ENCODE measurements around the gene ERBIN.

The ERBIN gene

GRCh38 chr5:65893749-65894430 is 32.5 kb upstream of the ERBIN start:
- Histone ChIP-seq H3K9me3 (ENCODE audit: control insufficient read depth in 5 of 5, low read length in 5 of 5) (no peaks in the 10 kb centered on the region), H3K27me3 (ENCODE audit: control insufficient read depth in 5 of 5, insufficient read depth in 4 of 5, low read length in 5 of 5) (no peaks in the 10 kb centered on the region), H3K4me3 (ENCODE audit: low read depth in 1 of 5, low read length in 5 of 5) (no peak overlapping the region), H3K4me1 (ENCODE audit: control insufficient read depth in 5 of 5, insufficient read depth in 5 of 5, low read length in 5 of 5) (no peaks in the 10 kb centered on the region), H3K9ac (ENCODE audit: low read length in 5 of 5) (no peak overlapping the region), H3K27ac (ENCODE audit: low read depth, low read length) (no peak overlapping the region), H3K36me3 (ENCODE audit: control insufficient read depth in 5 of 5, insufficient read depth in 5 of 5, low read length in 5 of 5) (no peaks in the 10 kb centered on the region)

- Histone ChIP-seq H3K9me3 (ENCODE audit: control insufficient read depth in 5 of 5, low read length in 5 of 5) (no peaks in the 10 kb centered on the region), H3K36me3 (ENCODE audit: control insufficient read depth in 5 of 5, insufficient read depth in 5 of 5, low read length in 5 of 5) (no peaks in the 10 kb centered on the region), H3K27ac (ENCODE audit: low read depth, low read length) (no peak overlapping the region), H3K4me1 (ENCODE audit: control insufficient read depth in 5 of 5, insufficient read depth in 5 of 5, low read length in 5 of 5) (no peaks in the 10 kb centered on the region), H3K4me3 (ENCODE audit: low read depth in 1 of 5, low read length in 5 of 5) (no peak overlapping the region), H3K27me3 (ENCODE audit: control insufficient read depth in 5 of 5, insufficient read depth in 4 of 5, low read length in 5 of 5) (no peaks in the 10 kb centered on the region), H3K9ac (ENCODE audit: low read length in 5 of 5) (no peak overlapping the region)
These were observed 30.5 kb upstream of the ERBIN start for GRCh38 chr5:65895891-65896290.

- Histone ChIP-seq H3K4me3 (ENCODE audit: low read depth in 1 of 5, low read length in 5 of 5) (no peak overlapping the region), H3K27ac (ENCODE audit: low read depth, low read length) (no peak overlapping the region)
These were observed 25.6 kb upstream of the ERBIN start for GRCh38 chr5:65900746-65901145.

GRCh38 chr5:65902104-65902503 is 24.3 kb upstream of the ERBIN start:
- no peaks in the 10 kb centered on the region for H3K27me3 ChIP-seq (ENCODE audit: control insufficient read depth in 5 of 5, insufficient read depth in 4 of 5, low read length in 5 of 5)
- no peak overlapping the region for H3K9ac ChIP-seq (ENCODE audit: low read length in 5 of 5)
- H3K4me1 ChIP-seq (ENCODE audit: control insufficient read depth in 5 of 5, insufficient read depth in 5 of 5, low read length in 5 of 5), result no peaks in the 10 kb centered on the region
- H3K36me3 ChIP-seq (ENCODE audit: control insufficient read depth in 5 of 5, insufficient read depth in 5 of 5, low read length in 5 of 5), result no peaks in the 10 kb centered on the region
- no peaks in the 10 kb centered on the region for H3K9me3 ChIP-seq (ENCODE audit: control insufficient read depth in 5 of 5, low read length in 5 of 5)
- no peak overlapping the region for H3K27ac ChIP-seq (ENCODE audit: low read depth, low read length)
- H3K4me3 ChIP-seq (ENCODE audit: low read depth in 1 of 5, low read length in 5 of 5), result no peak overlapping the region

More at GRCh38 chr5:65900746-65901145, 25.6 kb upstream of the ERBIN start:
- Histone ChIP-seq H3K4me1 (ENCODE audit: control insufficient read depth in 5 of 5, insufficient read depth in 5 of 5, low read length in 5 of 5) (no peaks in the 10 kb centered on the region), H3K36me3 (ENCODE audit: control insufficient read depth in 5 of 5, insufficient read depth in 5 of 5, low read length in 5 of 5) (no peaks in the 10 kb centered on the region), H3K27me3 (ENCODE audit: control insufficient read depth in 5 of 5, insufficient read depth in 4 of 5, low read length in 5 of 5) (no peaks in the 10 kb centered on the region), H3K9ac (ENCODE audit: low read length in 5 of 5) (no peak overlapping the region), H3K9me3 (ENCODE audit: control insufficient read depth in 5 of 5, low read length in 5 of 5) (no peaks in the 10 kb centered on the region)

DNA sequence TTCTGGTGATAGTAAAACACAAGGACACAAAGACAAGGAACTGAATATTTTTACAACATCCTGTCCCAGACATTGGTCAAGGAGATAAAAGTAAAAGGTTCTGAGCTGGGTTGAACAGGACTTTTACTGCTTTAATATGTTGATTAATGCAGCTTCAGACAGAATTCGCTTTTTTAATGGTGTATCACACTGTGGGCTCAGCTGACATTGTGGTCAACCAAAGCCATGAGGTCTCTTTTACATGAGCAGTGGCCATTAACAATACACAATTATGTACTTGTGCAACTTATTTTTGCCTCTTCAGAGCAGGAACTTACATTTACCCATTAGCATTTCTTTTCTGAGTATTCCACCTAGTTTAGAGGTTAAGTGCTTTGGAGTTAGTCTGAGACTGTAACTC is 22.8 kb upstream of the ERBIN start:
- no peaks in the 10 kb centered on the region for H3K9me3 ChIP-seq (ENCODE audit: control insufficient read depth in 5 of 5, low read length in 5 of 5)
- no peaks in the 10 kb centered on the region for H3K36me3 ChIP-seq (ENCODE audit: control insufficient read depth in 5 of 5, insufficient read depth in 5 of 5, low read length in 5 of 5)
- no peaks in the 10 kb centered on the region for H3K4me1 ChIP-seq (ENCODE audit: control insufficient read depth in 5 of 5, insufficient read depth in 5 of 5, low read length in 5 of 5)
- H3K27me3 ChIP-seq (ENCODE audit: control insufficient read depth in 5 of 5, insufficient read depth in 4 of 5, low read length in 5 of 5), result no peaks in the 10 kb centered on the region
- H3K9ac ChIP-seq (ENCODE audit: low read length in 5 of 5), result no peak overlapping the region
- H3K27ac ChIP-seq (ENCODE audit: low read depth, low read length), result no peak overlapping the region
- H3K4me3 ChIP-seq (ENCODE audit: low read depth in 1 of 5, low read length in 5 of 5), result no peak overlapping the region

DNA sequence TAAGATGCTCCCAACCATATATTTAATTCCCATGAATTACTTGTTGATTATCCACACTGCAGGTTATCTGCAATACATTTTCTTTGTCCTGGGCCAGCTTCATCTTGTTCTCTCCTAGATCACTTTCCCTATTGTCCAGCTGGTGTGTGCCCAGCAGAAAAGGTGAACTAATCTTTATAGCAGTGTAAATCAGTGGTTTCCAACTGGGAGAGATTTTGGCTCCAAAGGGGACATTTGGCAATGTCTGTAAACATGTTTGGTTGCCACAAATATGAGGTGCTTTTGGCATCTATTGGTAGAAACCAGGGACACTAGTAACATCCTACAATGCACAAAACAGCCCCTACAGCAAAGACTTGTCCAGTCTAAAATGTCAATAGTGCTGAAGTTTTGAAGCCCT is 20.1 kb upstream of the ERBIN start:
- H3K36me3 ChIP-seq (ENCODE audit: control insufficient read depth in 5 of 5, insufficient read depth in 5 of 5, low read length in 5 of 5), result no peaks in the 10 kb centered on the region
- no peaks in the 10 kb centered on the region for H3K4me1 ChIP-seq (ENCODE audit: control insufficient read depth in 5 of 5, insufficient read depth in 5 of 5, low read length in 5 of 5)
- no peak overlapping the region for H3K9ac ChIP-seq (ENCODE audit: low read length in 5 of 5)
- no peaks in the 10 kb centered on the region for H3K27me3 ChIP-seq (ENCODE audit: control insufficient read depth in 5 of 5, insufficient read depth in 4 of 5, low read length in 5 of 5)
- no peaks in the 10 kb centered on the region for H3K9me3 ChIP-seq (ENCODE audit: control insufficient read depth in 5 of 5, low read length in 5 of 5)
- no peak overlapping the region for H3K4me3 ChIP-seq (ENCODE audit: low read depth in 1 of 5, low read length in 5 of 5)
- H3K27ac ChIP-seq (ENCODE audit: low read depth, low read length), result no peak overlapping the region

- no peak overlapping the region for H3K9ac ChIP-seq (ENCODE audit: low read length in 5 of 5)
- no peaks in the 10 kb centered on the region for H3K9me3 ChIP-seq (ENCODE audit: control insufficient read depth in 5 of 5, low read length in 5 of 5)
- no peak overlapping the region for H3K27ac ChIP-seq (ENCODE audit: low read depth, low read length)
- no peaks in the 10 kb centered on the region for H3K27me3 ChIP-seq (ENCODE audit: control insufficient read depth in 5 of 5, insufficient read depth in 4 of 5, low read length in 5 of 5)
- no peak overlapping the region for H3K4me3 ChIP-seq (ENCODE audit: low read depth in 1 of 5, low read length in 5 of 5)
- no peaks in the 10 kb centered on the region for H3K4me1 ChIP-seq (ENCODE audit: control insufficient read depth in 5 of 5, insufficient read depth in 5 of 5, low read length in 5 of 5)
- no peaks in the 10 kb centered on the region for H3K36me3 ChIP-seq (ENCODE audit: control insufficient read depth in 5 of 5, insufficient read depth in 5 of 5, low read length in 5 of 5)
These were observed 19.2 kb upstream of the ERBIN start for GRCh38 chr5:65907135-65907534.

DNA sequence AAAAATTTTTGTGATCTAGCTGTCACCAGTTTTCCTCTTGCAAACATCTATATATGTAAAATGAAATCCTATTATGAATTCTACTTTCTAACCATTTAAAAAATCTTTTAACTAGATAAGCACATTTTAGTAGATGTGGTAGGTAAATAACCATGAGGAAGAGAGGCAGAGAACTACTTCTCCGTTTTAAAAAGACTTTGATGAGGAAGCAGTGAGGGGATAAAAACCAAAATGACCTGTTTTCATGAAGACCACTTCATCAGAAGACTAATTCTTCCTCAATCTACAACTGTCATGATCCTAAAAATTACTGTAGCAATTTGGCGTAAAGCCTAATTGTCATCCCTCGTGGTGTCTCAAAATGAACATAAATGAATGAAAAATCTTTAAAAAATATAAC is 15.7 kb upstream of the ERBIN start:
- Histone ChIP-seq H3K4me3 (ENCODE audit: low read depth in 1 of 5, low read length in 5 of 5) (no peak overlapping the region), H3K9ac (ENCODE audit: low read length in 5 of 5) (no peak overlapping the region), H3K27me3 (ENCODE audit: control insufficient read depth in 5 of 5, insufficient read depth in 4 of 5, low read length in 5 of 5) (no peaks in the 10 kb centered on the region), H3K36me3 (ENCODE audit: control insufficient read depth in 5 of 5, insufficient read depth in 5 of 5, low read length in 5 of 5) (no peaks in the 10 kb centered on the region), H3K4me1 (ENCODE audit: control insufficient read depth in 5 of 5, insufficient read depth in 5 of 5, low read length in 5 of 5) (no peaks in the 10 kb centered on the region), H3K27ac (ENCODE audit: low read depth, low read length) (no peak overlapping the region), H3K9me3 (ENCODE audit: control insufficient read depth in 5 of 5, low read length in 5 of 5) (no peaks in the 10 kb centered on the region)

DNA sequence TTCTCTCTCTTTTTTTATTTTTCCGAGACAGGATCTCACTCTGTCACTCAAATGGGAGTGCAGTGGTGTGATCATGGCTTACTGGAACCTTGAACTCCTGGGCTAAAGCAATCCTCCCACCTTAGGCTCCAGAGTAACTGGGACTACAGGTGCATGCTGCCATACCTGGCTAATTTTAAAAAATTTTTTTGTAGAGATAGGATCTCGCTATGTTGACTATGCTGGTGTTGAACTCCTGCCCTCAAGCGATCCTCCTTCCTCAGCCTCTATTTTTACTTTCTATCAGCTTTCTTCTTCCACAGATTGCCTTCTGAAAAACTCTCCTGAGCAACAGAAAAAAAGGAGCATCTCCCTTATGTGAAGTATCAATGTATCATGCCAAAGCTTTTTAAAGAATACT is 14.1 kb upstream of the ERBIN start:
- Histone ChIP-seq H3K9me3 (ENCODE audit: control insufficient read depth in 5 of 5, low read length in 5 of 5) (no peaks in the 10 kb centered on the region), H3K4me1 (ENCODE audit: control insufficient read depth in 5 of 5, insufficient read depth in 5 of 5, low read length in 5 of 5) (peaks cover 0 to 3% (median 0%) of the 10 kb centered on the region in 5 donors), H3K27me3 (ENCODE audit: control insufficient read depth in 5 of 5, insufficient read depth in 4 of 5, low read length in 5 of 5) (no peaks in the 10 kb centered on the region), H3K27ac (ENCODE audit: low read depth, low read length) (no peak overlapping the region), H3K36me3 (ENCODE audit: control insufficient read depth in 5 of 5, insufficient read depth in 5 of 5, low read length in 5 of 5) (no peaks in the 10 kb centered on the region), H3K9ac (ENCODE audit: low read length in 5 of 5) (no peak overlapping the region), H3K4me3 (ENCODE audit: low read depth in 1 of 5, low read length in 5 of 5) (no peak overlapping the region)

DNA sequence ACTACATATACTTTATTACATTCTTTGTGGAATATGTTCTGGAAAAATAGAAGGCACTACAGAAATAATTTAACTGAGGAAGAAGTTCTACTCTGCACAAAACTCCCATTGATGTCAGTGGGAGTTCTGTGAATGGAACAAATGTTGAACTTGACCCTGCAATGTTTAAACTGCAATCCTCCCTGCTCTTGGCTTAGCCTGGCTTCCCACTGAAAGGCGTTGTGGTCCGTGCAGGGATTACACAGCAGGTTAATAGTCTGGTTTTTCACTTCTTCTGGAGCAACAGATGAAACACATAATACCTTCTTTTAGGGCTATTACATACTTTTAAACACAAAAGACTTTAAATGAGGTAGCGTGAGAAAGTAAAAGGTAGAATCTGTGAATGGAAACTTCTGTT is 12.9 kb upstream of the ERBIN start:
- Histone ChIP-seq H3K4me3 (ENCODE audit: low read depth in 1 of 5, low read length in 5 of 5) (no peak overlapping the region), H3K9ac (ENCODE audit: low read length in 5 of 5) (no peak overlapping the region), H3K9me3 (ENCODE audit: control insufficient read depth in 5 of 5, low read length in 5 of 5) (no peaks in the 10 kb centered on the region), H3K27me3 (ENCODE audit: control insufficient read depth in 5 of 5, insufficient read depth in 4 of 5, low read length in 5 of 5) (no peaks in the 10 kb centered on the region), H3K27ac (ENCODE audit: low read depth, low read length) (no peak overlapping the region), H3K4me1 (ENCODE audit: control insufficient read depth in 5 of 5, insufficient read depth in 5 of 5, low read length in 5 of 5) (peaks cover 0 to 3% (median 0%) of the 10 kb centered on the region in 5 donors), H3K36me3 (ENCODE audit: control insufficient read depth in 5 of 5, insufficient read depth in 5 of 5, low read length in 5 of 5) (no peaks in the 10 kb centered on the region)
